Activated CD8-positive, alpha-beta T cell treated with anti-CD3 and anti-CD28 coated beads for 36 hours (primary cell): ENCODE measurements around the gene ERC2. TPM values are rescaled to one million over a fixed set of nuclear protein-coding genes. Genes with fewer than 3 reads are reported as not detected.

Source experiments
- ATAC-seq: fragments of 200-7000 bp; cut with Tn5 transposase; one replicate; pipeline ENCODE4 v1.10.0; 2021; ENCODE audit warnings: mild to moderate bottlenecking, moderate library complexity
- CTCF ChIA-PET: fragments of 350-600 bp; sonication (Branson Sonifier 250); formaldehyde crosslinking; loops from one replicate; lab custom pipeline; 2021; ENCODE audit warnings: antibody characterized with exemption; lab: Charles Lee
- POLR2A ChIA-PET: fragments of 350-600 bp; sonication (Branson Sonifier 250); formaldehyde crosslinking; loops from one replicate; lab custom pipeline; 2021; ENCODE audit warnings: antibody characterized with exemption; lab: Charles Lee
- DNase-seq: peaks from one replicate; pipeline ENCODE4 v3.0.0-alpha.2; 2020
- H3K27ac Mint-ChIP-seq: one replicate; pipeline ENCODE4 v1.8.0; 2021; ENCODE audit warnings: mild to moderate bottlenecking, mixed read lengths
- H3K27me3 Mint-ChIP-seq: one replicate; pipeline ENCODE4 v1.8.0; 2021; ENCODE audit warnings: mixed read lengths
- H3K36me3 Mint-ChIP-seq: one replicate; pipeline ENCODE4 v1.8.0; 2021; ENCODE audit warnings: low read depth, mixed read lengths
- H3K4me1 Mint-ChIP-seq: one replicate; pipeline ENCODE4 v1.8.0; 2021; ENCODE audit warnings: low read depth, mixed read lengths
- H3K4me3 Mint-ChIP-seq: one replicate; pipeline ENCODE4 v1.8.0; 2021; ENCODE audit warnings: mild to moderate bottlenecking, moderate library complexity, mixed read lengths
- H3K9me3 Mint-ChIP-seq: one replicate; pipeline ENCODE4 v1.8.0; 2021; ENCODE audit warnings: mixed read lengths
- intact Hi-C: fragments of 100-400 bp; cut with micrococcal nuclease; formaldehyde crosslinking; loops from one replicate; pipeline ENCODE4 v1.10.0; 2022
- total RNA-seq, 2 experiments: library from RNA; stranded (reverse); gene quantifications; one replicate each; pipeline ENCODE4 v1.2.3, GENCODE V29; 2021
- TF ChIP-seq, protein P1 (sequence below): fragments of 200-600 bp; IDR thresholded peaks from one replicate; pipeline ENCODE4 v1.8.0; 2022; ENCODE audit warnings: antibody characterized with exemption, mild to moderate bottlenecking

Gene ERC2
- total RNA-seq, 2 experiments from 2014 or later = 0.18 to 0.52 TPM

DNA sequence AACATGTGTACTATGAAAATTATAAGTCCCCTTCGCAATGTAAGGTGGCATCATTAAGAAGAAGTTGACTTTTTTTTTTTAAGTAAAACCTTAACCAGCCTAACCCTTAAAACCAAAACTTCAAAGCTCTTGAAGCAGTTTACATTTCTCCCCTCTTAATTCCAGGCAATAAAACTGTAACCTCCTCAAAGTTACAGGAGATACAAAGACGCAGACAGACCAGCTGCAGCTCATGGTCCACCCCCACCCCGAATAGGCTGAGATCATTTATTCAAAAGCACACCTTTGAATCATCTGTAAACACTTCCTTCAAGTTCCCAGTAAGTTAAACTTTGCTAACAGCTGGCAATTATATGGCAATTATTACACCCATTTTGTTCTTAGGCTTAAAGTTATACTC, 414.5 kb downstream of the ERC2 start:
- H3K27ac Mint-ChIP-seq = no peak overlapping the region
- intact Hi-C loops = no loop called here
- DNase-seq (no peak), ATAC-seq (no peak)
- TF ChIP-seq, protein P1, sequence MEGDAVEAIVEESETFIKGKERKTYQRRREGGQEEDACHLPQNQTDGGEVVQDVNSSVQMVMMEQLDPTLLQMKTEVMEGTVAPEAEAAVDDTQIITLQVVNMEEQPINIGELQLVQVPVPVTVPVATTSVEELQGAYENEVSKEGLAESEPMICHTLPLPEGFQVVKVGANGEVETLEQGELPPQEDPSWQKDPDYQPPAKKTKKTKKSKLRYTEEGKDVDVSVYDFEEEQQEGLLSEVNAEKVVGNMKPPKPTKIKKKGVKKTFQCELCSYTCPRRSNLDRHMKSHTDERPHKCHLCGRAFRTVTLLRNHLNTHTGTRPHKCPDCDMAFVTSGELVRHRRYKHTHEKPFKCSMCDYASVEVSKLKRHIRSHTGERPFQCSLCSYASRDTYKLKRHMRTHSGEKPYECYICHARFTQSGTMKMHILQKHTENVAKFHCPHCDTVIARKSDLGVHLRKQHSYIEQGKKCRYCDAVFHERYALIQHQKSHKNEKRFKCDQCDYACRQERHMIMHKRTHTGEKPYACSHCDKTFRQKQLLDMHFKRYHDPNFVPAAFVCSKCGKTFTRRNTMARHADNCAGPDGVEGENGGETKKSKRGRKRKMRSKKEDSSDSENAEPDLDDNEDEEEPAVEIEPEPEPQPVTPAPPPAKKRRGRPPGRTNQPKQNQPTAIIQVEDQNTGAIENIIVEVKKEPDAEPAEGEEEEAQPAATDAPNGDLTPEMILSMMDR = no peak
- H3K4me3 Mint-ChIP-seq = no peak overlapping the region
- no peaks in the 10 kb centered on the region for H3K36me3 Mint-ChIP-seq
- H3K27me3 Mint-ChIP-seq = peaks cover 1% of the 10 kb centered on the region
- ChIA-PET POLR2A (no interaction called here), CTCF (interaction anchor here (1.0 kb wide), 1 partner anchor 17 kb away, joined by 3 read pairs; no protein-coding TSS in a partner anchor)
- no peaks in the 10 kb centered on the region for H3K9me3 Mint-ChIP-seq
- H3K4me1 Mint-ChIP-seq = no peaks in the 10 kb centered on the region

DNA sequence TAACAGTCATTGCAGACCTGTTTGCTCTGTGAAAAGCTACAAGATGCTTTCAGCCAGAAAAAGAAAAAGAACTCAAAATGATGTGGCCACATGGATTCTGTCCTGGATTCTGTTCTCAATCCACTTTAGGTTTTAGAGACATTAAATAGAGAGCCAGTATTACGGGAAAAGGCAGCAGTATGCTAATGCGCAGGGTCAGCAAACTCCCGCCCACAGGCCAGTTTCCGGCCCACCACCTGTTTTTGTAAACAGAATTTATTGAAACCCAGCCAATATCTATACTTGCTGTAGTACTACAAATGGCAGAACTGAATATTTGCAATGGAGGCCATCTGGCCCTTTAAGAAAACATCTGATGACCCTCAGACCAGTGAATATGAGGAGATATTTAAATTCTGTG, 416.1 kb downstream of the ERC2 start:
- CTCF ChIA-PET = no interaction called here
- peaks cover 1% of the 10 kb centered on the region for H3K27me3 Mint-ChIP-seq
- no peaks in the 10 kb centered on the region for H3K4me1 Mint-ChIP-seq
- TF ChIP-seq, protein P1 = no peak
- no peak overlapping the region for H3K4me3 Mint-ChIP-seq
- H3K36me3 Mint-ChIP-seq = no peaks in the 10 kb centered on the region
- H3K9me3 Mint-ChIP-seq = no peaks in the 10 kb centered on the region
- ATAC-seq (no peak), DNase-seq (no peak)
- POLR2A ChIA-PET = no interaction called here
- no peak overlapping the region for H3K27ac Mint-ChIP-seq
- intact Hi-C loops = no loop called here

DNA sequence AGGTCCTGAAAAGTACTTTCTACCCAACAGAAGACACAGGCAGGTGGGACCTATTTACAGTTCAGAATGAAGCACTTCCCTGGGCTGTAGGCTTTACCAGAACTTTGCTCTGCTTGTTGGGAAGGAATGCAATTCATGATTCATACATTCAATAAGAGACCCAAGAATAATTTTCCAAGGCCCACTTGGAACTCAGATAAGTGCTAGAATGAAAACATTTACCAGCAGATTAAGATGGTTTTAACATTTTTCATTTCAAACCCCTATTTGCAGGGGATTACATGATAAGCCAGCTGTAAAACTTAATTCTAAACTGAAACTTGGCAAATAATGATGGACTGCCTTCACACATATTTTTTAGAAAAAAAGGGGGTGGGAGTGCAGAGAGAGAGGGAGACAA, 417.2 kb downstream of the ERC2 start:
- ChIA-PET CTCF (no interaction called here), POLR2A (no interaction called here)
- DNase-seq (no peak), ATAC-seq (no peak)
- intact Hi-C loops = no loop called here
- Mint-ChIP-seq H3K4me1 (no peaks in the 10 kb centered on the region), H3K27me3 (peaks cover 1% of the 10 kb centered on the region), H3K9me3 (no peaks in the 10 kb centered on the region), H3K27ac (no peak overlapping the region), H3K36me3 (no peaks in the 10 kb centered on the region), H3K4me3 (no peak overlapping the region)
- TF ChIP-seq, protein P1 = no peak

DNA sequence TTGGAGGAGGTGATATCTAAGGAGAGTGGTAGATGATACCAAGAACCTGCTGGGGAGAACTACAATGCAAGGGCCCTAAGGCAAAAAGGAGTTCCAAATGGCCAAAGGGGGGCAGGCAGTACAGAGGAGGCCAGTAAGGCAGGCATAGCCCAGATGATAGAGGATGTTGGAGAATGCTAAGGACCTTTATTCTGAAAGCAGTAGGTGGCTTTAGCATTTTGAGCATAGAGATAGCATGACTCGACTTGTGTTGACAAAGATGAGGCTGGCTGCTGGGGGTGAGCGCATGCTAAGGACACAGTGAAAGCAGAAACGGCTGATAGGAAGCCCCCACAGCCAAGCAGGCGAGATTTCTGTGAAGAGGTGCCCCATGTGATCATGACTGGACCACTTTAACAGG, 419.3 kb downstream of the ERC2 start:
- TF ChIP-seq, protein P1 = no peak
- H3K27ac Mint-ChIP-seq = no peak overlapping the region
- no peak for DNase-seq
- intact Hi-C loops = no loop called here
- H3K4me3 Mint-ChIP-seq = no peak overlapping the region
- peaks cover 3% of the 10 kb centered on the region for H3K27me3 Mint-ChIP-seq
- no peaks in the 10 kb centered on the region for H3K4me1 Mint-ChIP-seq
- no peaks in the 10 kb centered on the region for H3K9me3 Mint-ChIP-seq
- no peak for ATAC-seq
- POLR2A ChIA-PET = no interaction called here
- CTCF ChIA-PET = no interaction called here
- H3K36me3 Mint-ChIP-seq = no peaks in the 10 kb centered on the region

DNA sequence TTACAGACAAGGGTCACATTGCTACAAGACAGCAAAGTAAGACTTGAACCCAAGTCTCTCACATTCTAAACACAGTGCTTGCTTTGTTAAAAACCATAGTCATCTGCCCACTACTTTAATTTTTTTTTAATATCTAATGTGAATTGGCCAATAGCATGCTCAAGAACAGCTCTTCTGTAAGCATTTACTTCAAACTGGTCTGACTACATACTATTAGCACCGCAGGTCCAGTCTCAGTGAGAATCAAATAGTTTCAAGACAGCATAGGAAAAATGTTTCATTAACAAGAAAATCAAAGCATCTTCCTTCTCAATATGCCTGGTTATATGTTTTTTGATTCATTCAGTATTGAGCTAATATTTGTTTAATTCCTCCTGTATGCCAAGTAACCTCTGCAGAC, 419.9 kb downstream of the ERC2 start:
- TF ChIP-seq, protein P1 = no peak
- Mint-ChIP-seq H3K27ac (no peak overlapping the region), H3K9me3 (no peaks in the 10 kb centered on the region), H3K36me3 (no peaks in the 10 kb centered on the region), H3K27me3 (peaks cover 3% of the 10 kb centered on the region), H3K4me3 (no peak overlapping the region), H3K4me1 (no peaks in the 10 kb centered on the region)
- ATAC-seq (no peak), DNase-seq (no peak)
- ChIA-PET CTCF (interaction anchor here (0.9 kb wide), 1 partner anchor 203 kb away, joined by 3 read pairs; no protein-coding TSS in a partner anchor), POLR2A (no interaction called here)
- intact Hi-C loops = no loop called here
